Fibroblast of the aortic adventitia (primary cell): ENCODE measurements around the gene ALK. TPM values are rescaled to one million over a fixed set of nuclear protein-coding genes. Genes with fewer than 3 reads are reported as not detected.
A peak's percentile ranks its signal among the peaks of the same experiment; 100 is the strongest.

Source experiments
- DNase-seq: peaks from one replicate; pipeline ENCODE4 v3.0.0-alpha.2; 2010; ENCODE audit warnings: low read depth
- H3K4me3 ChIP-seq: 2 replicates; pipeline ENCODE4 v1.5.1; 2011; ENCODE audit warnings: low read depth, mild to moderate bottlenecking, control low read depth, low read length, moderate library complexity
- CTCF ChIP-seq: IDR thresholded peaks from 2 replicates; pipeline ENCODE4 v1.5.1; 2011; ENCODE audit warnings: mild to moderate bottlenecking, low read length, control low read depth, inconsistent platforms; ENCODE audit not compliant: insufficient read depth
- total RNA-seq: library from RNA; depleted of rRNA; stranded (reverse); fragments of >200 nt; gene quantifications from 2 replicates; pipeline ENCODE4 v1.2.3, GENCODE V29; 2012; ENCODE audit warnings: low replicate concordance

ALK gene
- total RNA-seq, 1 donor = 0.27 TPM

GRCh38 chr2:29558097-29558496 lies 363.3 kb downstream of the ALK start:
- no peak for TF ChIP-seq CTCF

GRCh38 chr2:29557268-29557667 lies 364.1 kb downstream of the ALK start:
- TF ChIP-seq CTCF = no peak
- DNase-seq = no peak
- H3K4me3 ChIP-seq = no peak overlapping the region

More at GRCh38 chr2:29558097-29558496, 363.3 kb downstream of the ALK start:
- H3K4me3 ChIP-seq = no peak overlapping the region
- no peak for DNase-seq

GRCh38 chr2:29549069-29549380 lies 372.4 kb downstream of the ALK start:
- no peak overlapping the region for H3K4me3 ChIP-seq
- no peak for TF ChIP-seq CTCF
- DNase-seq = no peak

GRCh38 chr2:29544917-29545316 lies 376.5 kb downstream of the ALK start:
- DNase-seq = no peak
- H3K4me3 ChIP-seq = no peak overlapping the region
- TF ChIP-seq CTCF = no peak

GRCh38 chr2:29544031-29544430 lies 377.4 kb downstream of the ALK start:
- no peak overlapping the region for H3K4me3 ChIP-seq
- TF ChIP-seq CTCF = no peak
- DNase-seq = no peak

GRCh38 chr2:29535188-29535587 lies 386.2 kb downstream of the ALK start:
- TF ChIP-seq CTCF = no peak
- no peak overlapping the region for H3K4me3 ChIP-seq
- no peak for DNase-seq

- H3K4me3 ChIP-seq = no peak overlapping the region
- DNase-seq = peak; percentile 34
- TF ChIP-seq CTCF = no peak
Measured at GRCh38 chr2:29532436-29532835, 388.9 kb downstream of the ALK start.
